Kidney tubule cell (primary cell): ENCODE data around the gene AP2A1.

ENCODE experiments used
- DNase-seq: peaks from one replicate; pipeline ENCODE4 v3.0.0-alpha.2; 2018; ENCODE audit warnings: low spot score

The AP2A1 gene

DNA sequence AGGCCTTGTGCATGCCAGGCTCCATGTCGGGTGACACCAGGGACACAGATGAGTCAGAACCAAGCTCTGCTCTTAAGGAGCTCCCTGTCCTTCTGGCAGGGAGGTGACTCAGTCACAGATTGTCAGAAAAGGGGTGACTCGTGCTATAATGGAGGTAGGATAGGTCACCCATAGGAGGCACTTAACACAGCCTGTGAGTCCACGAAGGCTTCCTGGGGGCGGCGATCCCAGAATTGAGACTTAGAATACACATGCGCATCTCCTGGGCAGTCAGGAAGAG is 26.7 kb downstream of the AP2A1 start:
- peak; percentile 90 for DNase-seq

DNA sequence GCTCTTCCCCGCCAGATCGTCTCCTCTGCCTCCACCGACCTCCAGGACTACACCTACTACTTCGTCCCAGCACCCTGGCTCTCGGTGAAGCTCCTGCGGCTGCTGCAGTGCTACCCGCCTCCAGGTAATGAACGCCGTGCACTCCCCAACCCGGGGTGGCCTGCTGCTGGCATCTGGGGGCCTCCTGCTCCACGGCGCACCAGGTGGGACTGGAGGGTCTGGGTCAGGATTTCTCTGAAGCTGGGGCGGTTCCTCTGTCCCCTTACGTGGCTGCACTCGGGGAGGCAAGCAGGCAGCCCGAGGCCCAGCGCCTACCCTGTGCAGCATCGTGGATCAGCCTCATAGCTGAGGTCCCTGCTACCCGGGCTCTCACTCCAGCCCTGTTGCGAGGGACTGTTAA is 28.8 kb downstream of the AP2A1 start:
- DNase-seq, result no peak

DNA sequence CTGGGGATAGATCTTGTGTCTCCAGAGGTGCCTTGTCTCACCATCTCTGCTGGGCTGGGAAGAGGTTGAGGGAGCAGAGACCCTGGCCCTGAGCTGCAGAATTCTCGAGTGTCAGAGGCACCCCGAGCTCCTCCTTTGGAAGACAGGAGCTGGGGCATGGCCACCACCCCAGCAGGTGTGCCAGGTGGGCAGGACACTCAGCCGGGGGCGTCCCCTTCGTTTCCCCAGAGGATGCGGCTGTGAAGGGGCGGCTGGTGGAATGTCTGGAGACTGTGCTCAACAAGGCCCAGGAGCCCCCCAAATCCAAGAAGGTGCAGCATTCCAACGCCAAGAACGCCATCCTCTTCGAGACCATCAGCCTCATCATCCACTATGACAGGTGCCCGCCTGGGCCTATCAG is 31.8 kb downstream of the AP2A1 start:
- no peak for DNase-seq

DNA sequence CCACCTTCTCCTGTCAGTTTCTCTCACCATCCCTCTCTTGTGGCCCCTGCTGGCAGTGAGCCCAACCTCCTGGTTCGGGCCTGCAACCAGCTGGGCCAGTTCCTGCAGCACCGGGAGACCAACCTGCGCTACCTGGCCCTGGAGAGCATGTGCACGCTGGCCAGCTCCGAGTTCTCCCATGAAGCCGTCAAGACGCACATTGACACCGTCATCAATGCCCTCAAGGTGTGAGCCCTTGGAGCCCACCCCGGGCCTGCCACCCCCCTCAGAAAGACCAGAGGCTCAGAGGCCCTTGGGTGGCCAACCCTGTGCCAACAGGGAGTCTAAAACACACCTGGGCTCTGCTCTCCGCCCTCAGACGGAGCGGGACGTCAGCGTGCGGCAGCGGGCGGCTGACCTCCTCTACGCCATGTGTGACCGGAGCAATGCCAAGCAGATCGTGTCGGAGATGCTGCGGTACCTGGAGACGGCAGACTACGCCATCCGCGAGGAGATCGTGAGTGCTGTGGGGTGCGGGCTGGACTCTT is 32.5 kb downstream of the AP2A1 start:
- DNase-seq, result no peak

DNA sequence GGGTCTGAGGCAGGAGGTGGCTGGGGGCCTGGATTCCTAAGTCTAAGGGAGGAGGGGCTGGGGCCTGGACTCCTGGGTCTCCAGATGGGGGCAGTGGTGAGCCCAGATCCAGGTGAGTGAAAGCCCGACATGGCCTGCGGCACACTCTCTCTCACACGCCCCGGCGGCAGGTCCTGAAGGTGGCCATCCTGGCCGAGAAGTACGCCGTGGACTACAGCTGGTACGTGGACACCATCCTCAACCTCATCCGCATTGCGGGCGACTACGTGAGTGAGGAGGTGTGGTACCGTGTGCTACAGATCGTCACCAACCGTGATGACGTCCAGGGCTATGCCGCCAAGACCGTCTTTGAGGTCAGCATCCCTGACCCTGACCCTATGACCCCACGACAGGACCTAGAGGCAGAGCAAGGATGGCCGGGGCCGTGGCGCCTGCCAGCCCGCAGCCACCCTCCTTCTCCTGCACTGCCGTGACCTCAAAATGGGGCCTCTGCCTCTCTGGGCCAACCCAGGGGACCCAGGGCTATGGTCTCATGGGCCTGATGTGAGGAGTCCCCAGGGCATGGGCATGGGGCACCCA is 33.1 kb downstream of the AP2A1 start:
- no peak for DNase-seq

DNA sequence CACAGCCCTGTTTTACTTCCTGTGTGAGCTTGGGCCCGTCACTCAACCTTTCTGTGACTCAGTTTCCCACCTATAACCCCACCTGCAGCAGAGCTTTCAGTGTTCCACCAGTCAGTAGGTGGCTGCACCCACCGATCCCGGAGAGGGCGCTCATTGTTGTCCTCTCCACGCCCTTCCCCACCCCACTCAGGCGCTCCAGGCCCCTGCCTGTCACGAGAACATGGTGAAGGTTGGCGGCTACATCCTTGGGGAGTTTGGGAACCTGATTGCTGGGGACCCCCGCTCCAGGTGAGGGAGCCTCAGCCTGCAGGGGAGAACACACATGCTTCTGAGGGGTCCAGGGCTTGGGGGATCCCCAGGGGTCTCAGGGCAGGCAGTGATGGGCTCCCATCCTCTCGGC is 34.0 kb downstream of the AP2A1 start:
- no peak for DNase-seq

DNA sequence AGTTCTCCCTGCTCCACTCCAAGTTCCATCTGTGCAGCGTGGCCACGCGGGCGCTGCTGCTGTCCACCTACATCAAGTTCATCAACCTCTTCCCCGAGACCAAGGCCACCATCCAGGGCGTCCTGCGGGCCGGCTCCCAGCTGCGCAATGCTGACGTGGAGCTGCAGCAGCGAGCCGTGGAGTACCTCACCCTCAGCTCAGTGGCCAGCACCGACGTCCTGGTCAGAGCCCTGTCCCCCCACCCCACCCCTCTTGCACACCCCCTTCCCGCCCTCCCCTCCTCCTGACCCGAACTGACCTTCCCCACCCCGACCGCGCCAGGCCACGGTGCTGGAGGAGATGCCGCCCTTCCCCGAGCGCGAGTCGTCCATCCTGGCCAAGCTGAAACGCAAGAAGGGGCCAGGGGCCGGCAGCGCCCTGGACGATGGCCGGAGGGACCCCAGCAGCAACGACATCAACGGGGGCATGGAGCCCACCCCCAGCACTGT is 34.6 kb downstream of the AP2A1 start:
- DNase-seq, result no peak

DNA sequence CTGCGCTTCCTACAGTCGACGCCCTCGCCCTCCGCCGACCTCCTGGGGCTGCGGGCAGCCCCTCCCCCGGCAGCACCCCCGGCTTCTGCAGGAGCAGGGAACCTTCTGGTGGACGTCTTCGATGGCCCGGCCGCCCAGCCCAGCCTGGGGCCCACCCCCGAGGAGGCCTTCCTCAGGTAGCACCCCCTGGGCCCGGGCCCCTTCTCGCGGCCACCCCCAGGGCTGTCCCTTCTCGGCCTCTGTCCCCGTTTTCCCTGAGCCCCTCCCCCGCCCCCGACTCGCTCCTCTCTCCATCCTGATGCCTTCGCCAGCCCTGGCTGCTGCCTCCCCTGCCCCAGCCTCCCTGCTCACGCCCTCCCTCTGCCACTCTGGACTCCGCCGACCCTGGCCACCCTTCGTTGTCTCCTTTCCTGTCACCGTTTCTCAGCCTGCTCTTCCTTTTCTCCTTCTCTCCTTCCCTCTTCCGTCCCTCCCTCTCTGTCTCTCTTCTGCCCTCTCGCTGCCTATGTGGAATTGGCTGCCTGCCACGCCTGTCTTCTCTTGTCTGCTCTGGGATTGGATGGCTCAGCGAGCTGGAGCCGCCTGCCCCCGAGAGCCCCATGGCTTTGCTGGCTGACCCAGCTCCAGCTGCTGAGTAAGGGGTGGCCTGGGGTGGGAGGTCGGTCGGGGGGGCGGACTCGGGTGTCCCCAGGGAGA is 35.3 kb downstream of the AP2A1 start:
- peak; percentile 76 for DNase-seq

DNA sequence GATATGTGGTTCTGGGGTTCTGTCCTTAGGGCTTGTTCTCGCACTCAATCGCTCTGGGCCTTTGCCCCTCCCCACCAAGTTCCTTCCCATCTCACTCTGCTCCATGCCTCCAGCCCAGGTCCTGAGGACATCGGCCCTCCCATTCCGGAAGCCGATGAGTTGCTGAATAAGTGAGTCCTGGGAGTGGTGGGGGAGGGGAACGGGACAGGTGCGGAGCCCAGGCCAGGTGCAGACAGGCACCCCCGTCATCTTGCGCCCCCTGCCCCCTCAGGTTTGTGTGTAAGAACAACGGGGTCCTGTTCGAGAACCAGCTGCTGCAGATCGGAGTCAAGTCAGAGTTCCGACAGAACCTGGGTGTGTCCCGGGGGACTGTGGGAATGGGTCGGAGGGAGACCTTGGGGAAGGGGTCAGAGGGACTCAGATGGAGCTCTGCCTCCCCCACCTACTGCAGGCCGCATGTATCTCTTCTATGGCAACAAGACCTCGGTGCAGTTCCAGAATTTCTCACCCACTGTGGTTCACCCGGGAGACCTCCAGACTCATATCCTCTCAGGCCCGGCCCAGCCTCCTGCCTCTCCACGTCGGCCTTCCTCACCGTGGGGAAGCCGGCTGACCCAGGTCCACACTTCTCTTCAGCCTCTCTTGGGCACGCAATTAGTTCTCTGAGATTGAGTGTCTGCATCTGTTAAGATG is 36.2 kb downstream of the AP2A1 start:
- no peak for DNase-seq

DNA sequence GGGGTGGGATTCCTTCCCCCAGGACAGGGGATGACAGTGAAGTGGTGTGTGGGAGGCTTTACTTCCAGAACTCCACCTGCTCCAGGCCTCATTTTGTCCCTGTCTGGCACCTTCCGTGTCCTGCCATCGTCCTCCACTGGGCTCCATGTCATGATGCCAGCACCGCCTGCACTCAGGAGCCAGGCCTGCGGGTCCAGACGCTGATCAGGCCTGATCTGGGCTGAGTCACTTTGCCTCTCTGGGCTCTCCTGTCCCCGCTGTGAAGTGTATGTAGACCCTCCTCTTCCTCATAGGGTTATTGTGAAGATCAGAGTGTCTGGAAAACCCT is 36.7 kb downstream of the AP2A1 start:
- no peak for DNase-seq

DNA sequence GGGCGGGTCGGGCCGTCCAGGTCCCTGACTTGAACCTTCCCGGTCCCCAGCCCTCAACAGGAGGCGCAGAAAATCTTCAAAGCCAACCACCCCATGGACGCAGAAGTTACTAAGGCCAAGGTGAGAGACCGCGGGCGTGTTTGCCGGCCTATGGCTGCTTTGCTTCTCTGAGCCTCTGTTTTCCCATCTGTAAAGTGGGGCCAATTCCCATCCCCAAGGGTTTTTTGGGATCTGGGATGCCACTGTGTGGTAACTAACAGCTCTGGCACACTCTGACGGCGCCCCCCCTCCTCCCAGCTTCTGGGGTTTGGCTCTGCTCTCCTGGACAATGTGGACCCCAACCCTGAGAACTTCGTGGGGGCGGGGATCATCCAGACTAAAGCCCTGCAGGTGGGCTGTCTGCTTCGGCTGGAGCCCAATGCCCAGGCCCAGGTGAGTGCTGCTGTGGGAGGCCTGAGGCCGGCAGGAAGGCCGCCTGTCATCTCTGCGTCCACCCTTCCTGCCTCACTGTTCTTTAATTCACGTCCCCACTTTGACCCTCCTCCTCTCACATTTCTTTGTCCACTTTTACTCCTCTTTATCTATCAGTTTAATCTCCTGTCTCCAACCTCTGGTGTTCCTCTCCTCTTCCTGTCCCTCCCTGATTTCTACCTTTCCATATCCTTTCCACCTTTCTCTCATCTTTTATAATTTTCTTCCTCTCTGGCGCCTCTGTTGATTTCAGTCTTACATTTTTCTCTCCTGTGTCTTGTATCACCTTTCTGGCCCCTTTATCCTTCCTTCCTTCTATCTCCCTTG is 39.2 kb downstream of the AP2A1 start:
- DNase-seq, result no peak

DNA sequence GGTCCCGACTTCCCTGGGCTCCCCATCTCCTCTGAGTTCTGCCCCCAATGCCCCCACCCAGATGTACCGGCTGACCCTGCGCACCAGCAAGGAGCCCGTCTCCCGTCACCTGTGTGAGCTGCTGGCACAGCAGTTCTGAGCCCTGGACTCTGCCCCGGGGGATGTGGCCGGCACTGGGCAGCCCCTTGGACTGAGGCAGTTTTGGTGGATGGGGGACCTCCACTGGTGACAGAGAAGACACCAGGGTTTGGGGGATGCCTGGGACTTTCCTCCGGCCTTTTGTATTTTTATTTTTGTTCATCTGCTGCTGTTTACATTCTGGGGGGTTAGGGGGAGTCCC is 39.8 kb downstream of the AP2A1 start:
- DNase-seq, result no peak

DNA sequence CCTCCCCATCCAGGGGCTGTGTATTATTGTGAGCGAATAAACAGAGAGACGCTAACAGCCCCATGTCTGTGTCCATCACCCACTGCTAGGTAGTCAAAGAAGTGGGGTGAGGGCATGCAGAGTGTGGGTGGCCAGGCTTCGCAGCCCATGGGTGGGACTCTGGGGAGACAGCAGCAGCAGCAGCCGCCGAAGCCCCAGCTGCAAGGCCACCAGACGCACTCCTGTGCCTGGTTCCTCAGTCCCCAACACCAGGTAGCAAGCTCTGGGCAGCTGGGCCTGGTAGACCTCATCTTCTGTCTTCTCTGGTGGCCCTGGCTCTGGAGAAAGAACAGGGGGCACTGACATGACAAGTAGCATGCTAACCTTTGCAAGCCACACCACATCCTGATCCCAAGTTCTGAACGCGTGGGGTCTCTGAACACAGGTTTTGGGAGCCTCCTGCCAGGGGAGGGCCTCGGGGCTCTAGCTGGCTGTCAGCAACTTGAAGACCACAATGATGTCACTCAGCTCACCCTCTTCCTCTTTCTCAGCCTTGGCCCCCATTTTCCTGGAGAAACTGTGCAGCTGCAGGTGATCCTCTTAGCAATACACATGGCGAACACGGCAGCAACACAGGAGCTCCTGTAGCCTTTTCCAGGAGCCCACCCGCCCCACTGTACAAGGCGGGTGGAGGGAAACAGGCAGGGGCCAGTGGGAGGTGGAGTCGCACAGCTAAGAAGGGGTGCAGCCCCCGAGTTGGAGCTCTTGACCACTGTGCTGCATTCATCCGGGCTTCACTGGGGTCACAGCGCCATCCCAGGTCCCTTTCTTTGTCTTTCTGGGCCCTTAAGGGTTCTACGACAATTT is 40.5 kb downstream of the AP2A1 start:
- DNase-seq, result no peak

DNA sequence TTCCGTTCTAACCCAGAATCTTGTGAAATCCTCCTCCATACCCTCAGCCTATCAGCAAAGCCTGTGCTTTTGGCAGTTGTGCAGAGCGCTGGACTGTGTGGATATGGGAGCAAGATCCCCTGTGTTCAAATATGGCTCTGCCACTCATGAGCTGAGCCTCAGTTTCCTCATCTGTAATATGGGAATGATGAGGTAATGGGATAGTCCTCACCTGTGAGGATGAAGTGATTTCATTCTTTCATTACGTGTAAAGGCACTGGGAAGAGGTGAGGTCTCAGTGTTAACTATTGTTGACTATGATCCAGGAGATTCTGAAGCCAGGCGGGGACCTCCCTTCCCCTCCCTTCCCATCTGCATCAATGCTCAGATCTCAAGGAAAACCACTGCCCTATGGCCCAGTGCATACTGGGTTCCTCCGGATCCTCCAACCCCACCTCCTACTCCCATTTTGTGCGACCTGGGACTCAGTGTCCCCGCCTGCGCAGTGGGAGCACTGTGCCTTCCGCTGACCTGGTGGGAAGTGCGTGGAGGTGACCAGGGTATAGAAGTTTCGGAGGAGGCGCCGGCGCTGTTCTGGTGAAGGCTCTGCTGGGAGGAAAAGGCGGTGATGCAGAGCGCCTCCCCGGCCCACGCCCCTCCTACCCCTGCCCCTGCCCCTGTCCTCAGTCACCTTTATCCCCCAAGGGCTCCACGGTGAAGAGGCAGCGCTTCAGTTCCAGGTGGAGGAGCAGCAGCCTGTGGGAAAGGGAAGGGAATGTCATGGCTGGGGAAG is 41.3 kb downstream of the AP2A1 start:
- no peak for DNase-seq

DNA sequence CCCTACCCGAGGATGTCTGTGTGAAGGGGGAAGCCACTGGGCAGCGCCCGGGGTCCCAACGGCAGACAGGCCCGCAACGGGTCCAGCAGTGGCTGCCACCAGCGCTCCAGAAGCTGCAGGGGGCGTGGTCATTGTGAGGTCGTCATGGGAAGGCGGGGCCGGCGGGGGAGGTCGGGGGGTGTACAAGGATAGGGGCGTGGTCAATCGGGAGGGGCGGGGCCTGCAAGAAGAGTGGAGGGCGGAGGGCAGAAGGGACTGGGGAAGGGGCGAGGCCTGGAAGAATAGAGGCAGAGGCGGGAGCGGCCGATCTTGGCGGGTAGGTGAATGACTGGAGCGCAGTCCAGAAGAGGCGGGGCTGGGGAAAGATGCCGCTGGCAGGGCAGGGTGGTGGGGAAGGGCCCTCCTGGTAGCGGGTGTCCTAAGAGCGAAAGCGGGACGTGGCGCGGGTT is 41.9 kb downstream of the AP2A1 start:
- DNase-seq, result peak; percentile 69

DNA sequence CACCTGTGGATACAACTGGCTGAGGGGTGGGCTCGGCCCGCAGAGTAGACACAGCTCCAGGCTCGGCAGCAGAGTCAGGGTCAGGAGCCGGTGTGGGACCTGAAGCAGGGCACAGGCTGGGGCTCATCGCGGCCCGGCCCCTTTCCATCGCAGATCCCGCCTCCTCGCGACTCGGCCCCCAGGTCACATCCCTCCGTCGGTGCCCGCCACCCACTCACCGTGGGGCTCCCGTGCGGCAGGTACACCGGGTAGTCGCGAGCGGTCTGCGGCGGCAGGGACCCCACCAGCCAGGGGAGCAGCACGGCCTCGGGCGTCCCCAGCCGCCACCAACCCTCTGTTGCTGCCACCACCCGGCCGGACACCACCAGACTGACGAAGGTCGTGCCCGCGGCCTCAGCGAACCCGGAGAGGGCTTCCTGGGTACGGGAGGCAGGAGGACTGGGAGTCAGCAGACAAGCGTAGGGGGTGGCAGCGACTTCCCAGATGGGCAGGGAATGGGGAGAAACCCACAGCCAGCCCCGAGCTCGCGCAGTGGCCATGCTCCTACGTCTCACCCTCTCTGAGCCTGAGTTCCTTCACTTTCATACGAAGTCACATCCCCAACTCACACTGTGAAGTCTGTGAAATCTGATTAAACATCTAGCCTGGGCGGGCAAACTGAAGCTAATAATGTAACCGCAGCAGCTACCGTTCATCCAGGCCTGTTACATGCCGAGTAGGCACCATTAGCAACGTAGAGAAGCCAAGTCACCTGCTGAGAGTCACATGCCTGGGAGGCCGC is 42.5 kb downstream of the AP2A1 start:
- peak; percentile 59 for DNase-seq

DNA sequence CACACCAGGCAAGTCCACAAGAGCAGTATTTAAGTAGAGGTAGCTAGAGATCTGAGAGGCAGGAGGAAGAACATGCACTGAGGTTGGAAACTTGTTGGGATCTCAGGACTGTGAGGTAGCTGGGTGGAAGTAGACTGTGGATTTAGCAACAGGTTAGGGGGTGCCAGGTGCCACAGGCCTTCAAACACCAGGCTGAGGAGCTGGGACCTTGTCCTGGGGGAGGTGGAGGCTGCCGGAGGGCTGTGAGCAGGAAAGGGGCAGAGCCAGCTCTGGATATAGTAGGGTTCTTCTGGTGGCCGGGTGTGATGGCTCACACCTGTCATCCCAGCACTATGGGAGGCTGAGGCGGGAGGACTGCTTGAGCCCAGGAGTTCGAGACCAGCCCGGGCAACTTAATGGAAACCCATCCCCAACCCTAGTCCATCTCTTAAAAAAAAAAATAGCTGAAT is 43.2 kb downstream of the AP2A1 start:
- DNase-seq, result no peak

DNA sequence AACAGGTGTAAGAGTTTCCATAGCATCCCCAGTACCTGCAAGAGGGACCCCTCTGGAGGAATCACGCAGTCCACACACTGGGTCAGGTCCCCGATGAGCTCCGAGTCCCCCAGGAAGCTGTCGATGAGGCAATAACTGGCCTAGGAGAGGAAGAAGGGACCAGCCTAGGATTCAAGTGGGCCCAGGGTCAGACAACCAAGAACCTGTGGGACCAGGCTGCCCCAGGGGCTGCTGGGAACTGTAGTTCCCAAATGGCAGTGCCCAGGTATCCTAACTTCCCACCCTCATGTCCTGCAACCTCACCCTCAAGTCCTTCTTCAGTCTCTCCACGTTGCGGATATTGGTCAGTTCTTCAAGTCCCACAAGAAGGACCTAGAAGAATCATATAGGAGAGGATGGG is 44.5 kb downstream of the AP2A1 start:
- no peak for DNase-seq

DNA sequence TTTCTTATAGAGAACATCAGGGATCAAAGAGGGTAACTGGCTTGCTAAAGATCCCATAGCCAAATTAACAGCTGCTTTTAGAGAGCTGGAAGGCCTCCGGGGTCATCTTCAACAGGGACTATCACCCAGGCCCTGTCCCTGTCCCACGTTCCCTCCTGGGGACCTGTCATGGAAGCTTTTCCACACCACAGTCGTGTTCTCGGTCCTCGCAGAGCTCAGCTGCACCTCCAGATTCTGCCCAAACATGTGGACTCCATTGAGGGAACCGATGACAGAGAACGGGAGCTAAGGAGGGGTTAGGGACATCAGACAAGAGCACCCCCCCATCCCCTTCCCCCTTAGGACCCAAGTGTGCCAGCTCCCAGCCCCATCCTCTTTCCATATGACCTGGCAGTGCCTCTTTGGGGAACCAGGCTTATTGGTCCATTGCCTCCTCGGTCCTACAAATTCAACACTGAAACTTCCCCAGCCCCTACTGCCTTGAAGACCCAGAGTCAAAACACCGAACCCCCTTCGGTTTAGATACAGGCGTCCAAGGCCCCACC is 45.7 kb downstream of the AP2A1 start:
- no peak for DNase-seq
